ENCODE measurements around the gene FGD3. TPM values are rescaled to one million over a fixed set of nuclear protein-coding genes. Genes with fewer than 3 reads are reported as not detected.

The FGD3 gene
- total RNA-seq, 1 donor from 2014 or later, result 0.46 TPM

DNA sequence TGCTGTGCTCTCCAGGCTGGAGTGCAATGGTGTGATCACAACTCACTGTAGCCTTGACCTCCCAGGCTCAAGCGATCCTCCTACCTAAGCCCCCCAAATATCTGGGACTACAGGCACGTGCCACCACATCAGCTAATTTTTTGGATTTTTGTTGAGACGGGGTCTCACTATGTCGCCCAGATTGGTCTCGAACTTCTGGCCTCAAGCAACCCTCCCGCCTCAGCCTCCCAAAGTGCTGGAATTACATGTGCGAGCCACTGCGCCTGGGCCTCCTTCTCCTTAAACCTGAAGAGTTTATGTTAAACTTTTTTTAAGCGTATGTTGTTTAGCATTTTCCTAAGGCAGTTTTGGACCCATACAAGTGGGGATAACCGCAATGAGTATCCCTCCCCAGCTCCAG is 80.4 kb downstream of the FGD3 start:
- TF ChIP-seq, protein P1, sequence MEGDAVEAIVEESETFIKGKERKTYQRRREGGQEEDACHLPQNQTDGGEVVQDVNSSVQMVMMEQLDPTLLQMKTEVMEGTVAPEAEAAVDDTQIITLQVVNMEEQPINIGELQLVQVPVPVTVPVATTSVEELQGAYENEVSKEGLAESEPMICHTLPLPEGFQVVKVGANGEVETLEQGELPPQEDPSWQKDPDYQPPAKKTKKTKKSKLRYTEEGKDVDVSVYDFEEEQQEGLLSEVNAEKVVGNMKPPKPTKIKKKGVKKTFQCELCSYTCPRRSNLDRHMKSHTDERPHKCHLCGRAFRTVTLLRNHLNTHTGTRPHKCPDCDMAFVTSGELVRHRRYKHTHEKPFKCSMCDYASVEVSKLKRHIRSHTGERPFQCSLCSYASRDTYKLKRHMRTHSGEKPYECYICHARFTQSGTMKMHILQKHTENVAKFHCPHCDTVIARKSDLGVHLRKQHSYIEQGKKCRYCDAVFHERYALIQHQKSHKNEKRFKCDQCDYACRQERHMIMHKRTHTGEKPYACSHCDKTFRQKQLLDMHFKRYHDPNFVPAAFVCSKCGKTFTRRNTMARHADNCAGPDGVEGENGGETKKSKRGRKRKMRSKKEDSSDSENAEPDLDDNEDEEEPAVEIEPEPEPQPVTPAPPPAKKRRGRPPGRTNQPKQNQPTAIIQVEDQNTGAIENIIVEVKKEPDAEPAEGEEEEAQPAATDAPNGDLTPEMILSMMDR (IDR thresholded peaks at IDR 0.05; ENCODE audit: insufficient read depth, low read length, poor library complexity, severe bottlenecking), result no peak
- H3K36me3 ChIP-seq (ENCODE audit: control insufficient read depth, insufficient read depth, low read length), result no peaks in the 10 kb centered on the region
- no peak for DNase-seq (ENCODE audit: low read depth)
- H3K27me3 ChIP-seq (ENCODE audit: control insufficient read depth, insufficient read depth, low read length), result peaks cover 2% of the 10 kb centered on the region
- H3K4me3 ChIP-seq (ENCODE audit: low read depth, low read length), result no peak overlapping the region

DNA sequence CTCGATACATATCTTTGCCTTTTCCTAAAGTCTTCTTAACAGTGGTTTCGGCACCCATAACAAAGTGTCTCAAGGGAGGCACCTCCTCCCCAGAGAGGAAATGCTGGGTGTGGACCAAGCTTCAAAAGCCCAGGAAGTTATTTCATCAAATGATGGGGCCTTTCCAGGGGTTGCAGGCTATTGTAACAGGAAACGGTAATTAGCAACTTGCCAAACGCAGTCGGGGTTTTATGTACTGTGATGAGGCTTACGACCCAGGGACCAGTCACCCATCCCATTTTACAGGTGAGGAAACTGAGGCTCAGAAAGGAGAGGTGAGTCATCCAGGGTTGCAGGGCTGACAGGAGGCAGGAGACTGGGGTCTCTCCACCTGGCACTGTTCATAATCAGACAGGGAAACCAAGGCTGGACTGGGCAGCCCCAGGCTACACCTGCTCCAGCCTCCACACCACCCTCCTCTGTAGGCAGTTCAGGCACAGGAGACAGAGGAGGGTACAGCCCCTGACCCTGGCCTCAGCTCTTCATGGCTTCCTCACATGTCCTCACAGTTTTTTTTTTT is 81.2 kb downstream of the FGD3 start:
- H3K27me3 ChIP-seq (ENCODE audit: control insufficient read depth, insufficient read depth, low read length), result peaks cover 6% of the 10 kb centered on the region
- no peak for DNase-seq (ENCODE audit: low read depth)
- H3K4me3 ChIP-seq (ENCODE audit: low read depth, low read length), result no peak overlapping the region
- TF ChIP-seq, protein P1 (IDR thresholded peaks at IDR 0.05; ENCODE audit: insufficient read depth, low read length, poor library complexity, severe bottlenecking), result no peak
- no peaks in the 10 kb centered on the region for H3K36me3 ChIP-seq (ENCODE audit: control insufficient read depth, insufficient read depth, low read length)

DNA sequence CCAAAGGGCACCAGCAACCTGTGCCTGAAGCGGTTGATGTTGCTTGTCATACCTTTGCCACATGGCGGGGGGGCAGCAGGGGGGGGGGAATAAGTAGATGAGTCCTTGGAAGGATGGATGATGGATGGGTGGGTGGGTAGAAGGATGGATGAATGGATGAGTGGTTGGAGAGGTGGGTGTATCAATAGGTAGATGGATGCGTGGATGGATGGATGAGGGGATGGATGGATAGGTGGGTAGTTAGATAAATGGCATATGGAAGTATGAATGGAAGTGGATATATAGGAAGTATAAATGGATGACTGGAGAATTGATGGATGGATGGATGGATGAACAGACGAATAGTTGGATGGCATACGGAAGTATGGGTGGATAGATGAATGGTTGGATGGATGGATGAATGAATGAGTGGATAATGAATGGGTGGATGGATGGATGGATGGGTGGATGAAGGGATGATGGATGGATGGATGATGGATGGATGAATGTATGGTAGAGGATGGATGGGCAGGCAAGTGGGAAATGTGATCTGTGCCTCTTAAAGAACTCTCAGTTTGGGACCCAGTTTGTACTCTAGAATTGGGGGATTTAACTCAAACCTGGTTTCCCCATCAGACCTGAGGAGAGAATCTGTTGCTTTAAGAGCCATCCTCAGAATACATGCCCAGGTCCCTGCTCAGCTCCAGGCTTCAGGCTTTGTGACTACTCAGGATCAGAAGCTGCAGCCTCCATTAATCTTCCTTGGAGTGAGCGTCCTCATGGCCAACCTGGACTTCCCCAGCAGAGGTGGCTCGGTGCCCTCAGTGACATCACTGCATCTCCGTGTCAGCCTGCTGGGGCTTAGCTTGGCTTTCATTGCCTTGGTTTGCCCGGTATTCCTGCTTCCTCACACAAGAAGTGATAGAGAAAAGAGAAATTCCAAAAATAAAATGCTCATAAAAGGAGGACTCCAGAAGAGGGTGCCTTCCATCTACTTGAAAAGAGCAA is 83.6 kb downstream of the FGD3 start:
- no peak overlapping the region for H3K4me3 ChIP-seq (ENCODE audit: low read depth, low read length)
- H3K36me3 ChIP-seq (ENCODE audit: control insufficient read depth, insufficient read depth, low read length), result no peaks in the 10 kb centered on the region
- DNase-seq (ENCODE audit: low read depth), result no peak
- H3K27me3 ChIP-seq (ENCODE audit: control insufficient read depth, insufficient read depth, low read length), result peaks cover 10% of the 10 kb centered on the region
- TF ChIP-seq, protein P1 (IDR thresholded peaks at IDR 0.05; ENCODE audit: insufficient read depth, low read length, poor library complexity, severe bottlenecking), result no peak

DNA sequence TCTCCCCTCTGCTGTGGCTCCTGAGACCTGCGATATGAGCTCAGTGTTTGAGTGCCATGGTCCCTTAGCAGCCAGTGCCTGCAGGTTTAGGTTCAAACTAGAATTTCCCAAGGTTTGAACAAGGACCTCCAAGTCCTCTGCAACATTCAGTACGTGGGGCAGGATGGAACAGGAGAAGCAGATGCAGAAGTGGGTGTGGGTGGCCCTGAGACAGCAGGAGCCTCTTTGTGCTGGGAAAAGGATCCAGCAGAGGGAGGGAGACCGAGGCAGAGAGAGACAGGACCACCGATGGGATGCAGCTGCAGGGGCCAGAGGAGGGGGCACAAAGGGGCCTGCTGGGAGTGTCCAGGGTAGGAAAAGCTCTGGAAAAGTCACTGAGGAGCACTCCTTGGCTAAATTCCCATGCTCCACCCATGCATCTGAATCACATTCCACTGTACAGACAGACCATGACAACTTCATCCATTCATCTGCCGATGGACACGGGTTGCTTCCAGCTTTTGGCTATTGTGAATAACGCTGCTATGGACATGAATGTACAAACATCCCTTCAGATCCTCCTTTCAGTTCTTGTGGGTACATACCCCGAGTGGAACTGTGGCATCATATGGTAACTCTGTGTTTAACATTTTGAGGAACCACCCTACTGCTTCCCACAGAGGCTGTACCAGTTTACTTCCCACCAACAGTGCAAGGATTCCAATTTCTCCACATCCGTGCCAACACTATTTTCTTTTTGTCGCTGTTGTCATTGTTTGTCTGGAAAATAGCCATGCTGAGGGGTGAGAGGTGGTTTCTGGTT is 84.5 kb downstream of the FGD3 start:
- no peak overlapping the region for H3K4me3 ChIP-seq (ENCODE audit: low read depth, low read length)
- no peak for DNase-seq (ENCODE audit: low read depth)

DNA sequence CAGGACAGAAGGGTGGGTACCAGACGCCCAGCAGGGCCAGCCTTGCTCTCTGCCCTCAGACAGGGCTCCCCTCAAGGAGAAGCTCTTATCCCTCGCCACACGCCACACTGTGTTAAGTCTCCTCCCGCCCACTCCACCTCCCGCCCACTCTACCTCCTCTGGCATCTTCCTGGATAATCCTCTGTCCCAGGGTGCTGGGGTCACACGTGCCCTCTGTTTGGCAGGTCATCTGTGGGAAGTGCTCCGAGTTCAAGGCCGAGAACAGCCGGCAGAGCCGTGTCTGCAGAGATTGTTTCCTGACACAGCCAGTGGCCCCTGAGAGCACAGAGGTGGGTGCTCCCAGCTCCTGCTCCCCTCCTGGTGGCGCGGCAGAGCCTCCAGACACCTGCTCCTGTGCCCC is 85.2 kb downstream of the FGD3 start:
- Histone ChIP-seq H3K36me3 (ENCODE audit: control insufficient read depth, insufficient read depth, low read length) (no peaks in the 10 kb centered on the region), H3K4me3 (ENCODE audit: low read depth, low read length) (no peak overlapping the region), H3K27me3 (ENCODE audit: control insufficient read depth, insufficient read depth, low read length) (peaks cover 10% of the 10 kb centered on the region)
- DNase-seq (ENCODE audit: low read depth), result no peak
- TF ChIP-seq, protein P1 (IDR thresholded peaks at IDR 0.05; ENCODE audit: insufficient read depth, low read length, poor library complexity, severe bottlenecking), result no peak

More for the DNA sequence above, 84.5 kb downstream of the FGD3 start:
- H3K36me3 ChIP-seq (ENCODE audit: control insufficient read depth, insufficient read depth, low read length), result no peaks in the 10 kb centered on the region
- TF ChIP-seq, protein P1 (IDR thresholded peaks at IDR 0.05; ENCODE audit: insufficient read depth, low read length, poor library complexity, severe bottlenecking), result no peak
- peaks cover 10% of the 10 kb centered on the region for H3K27me3 ChIP-seq (ENCODE audit: control insufficient read depth, insufficient read depth, low read length)

Data from kidney epithelial cell (primary cell).